Prostate gland (tissue), 2 donors: ENCODE results near the gene LZTS2. TPM values are rescaled to one million over a fixed set of nuclear protein-coding genes. Genes with fewer than 3 reads are reported as not detected.
A peak's percentile ranks its signal among the peaks of the same experiment; 100 is the strongest.

ENCODE experiments used
- DNase-seq: peaks from one replicate; pipeline ENCODE4 v3.0.0-alpha.2; 2019; ENCODE audit warnings: low spot score
- H3K27ac ChIP-seq, 2 donors: fragments of 200-600 bp; sonication (generic); 2 replicates each; pipeline ENCODE4 v1.5.1; 2017 to 2019
- H3K27me3 ChIP-seq: fragments of 200-600 bp; sonication (generic); replicated peaks from 2 replicates; pipeline ENCODE4 v1.5.1; 2019; ENCODE audit not compliant: insufficient read depth
- H3K36me3 ChIP-seq, 2 donors: fragments of 200-600 bp; sonication (generic); 1 replicate in 1 of 2; 2 replicates in 1 of 2; pipeline versions ENCODE4 v1.5.1 to v1.8.1; 2017 to 2019
- H3K4me1 ChIP-seq: fragments of 200-600 bp; sonication (generic); replicated peaks from 2 replicates; pipeline ENCODE4 v1.5.1; 2019
- H3K4me3 ChIP-seq, 2 donors: fragments of 200-600 bp; sonication (generic); 2 replicates each; pipeline ENCODE4 v1.5.1; 2017 to 2019
- H3K9me3 ChIP-seq: fragments of 200-600 bp; sonication (generic); 2 replicates; pipeline ENCODE4 v1.5.1; 2017
- CTCF ChIP-seq, 4 experiments: fragments of 200-600 bp in 2 of 4; fragments of 450-650 bp in 2 of 4; sonication (generic) in 2 of 4; IDR thresholded peaks; 1 replicate in 3 of 4; 2 replicates in 1 of 4; pipeline ENCODE4 v1.5.1; 2016 to 2019; ENCODE audit warnings: antibody characterized with exemption in 4 of 4, mild to moderate bottlenecking in 2 of 4, moderate library complexity in 2 of 4
- POLR2A ChIP-seq: fragments of 450-650 bp; IDR thresholded peaks from one replicate; pipeline ENCODE4 v1.6.1; 2016; ENCODE audit warnings: antibody characterized with exemption, mild to moderate bottlenecking
- POLR2AphosphoS5 ChIP-seq: sonication (generic); formaldehyde crosslinking; IDR thresholded peaks from one replicate; pipeline ENCODE4 v1.6.1; 2017; ENCODE audit warnings: antibody characterized with exemption
- WGBS: methylation state at CpG from one replicate; pipeline ENCODE4 v1.1.5; 2018; 5-methylcytosine and 5-hydroxymethylcytosine counted together
- intact Hi-C: fragments of 100-400 bp; cut with DNase I; formaldehyde crosslinking; loops from one replicate; pipeline ENCODE4 v1.14.2; 2022
- total RNA-seq, 2 donors: library from RNA; depleted of rRNA; stranded (reverse); fragments of >200 nt; gene quantifications; one replicate each; pipeline ENCODE4 v1.1.0, GENCODE V29; 2016

The LZTS2 gene
- total RNA-seq, 2 donors from 2014 or later = 108 to 189 TPM

- Histone ChIP-seq H3K9me3 (no peaks in the 10 kb centered on the region), H3K27ac (peak overlapping the region; percentile 82 to 85), H3K36me3 (no peaks in the 10 kb centered on the region), H3K27me3 (no peaks in the 10 kb centered on the region), H3K4me3 (peak overlapping the region; percentile 35 to 39), H3K4me1 (peaks cover 7% of the 10 kb centered on the region)
- no peak for DNase-seq
- 64% methylated on average over 4 of the region's 4 CpGs for WGBS
- intact Hi-C loops = no loop called here
- no peak for TF ChIP-seq POLR2A
- no peak for TF ChIP-seq CTCF (IDR thresholded peaks at IDR 0.05)
- TF ChIP-seq POLR2AphosphoS5 = no peak
Measured at GRCh38 chr10:101042118-101042517, 42.5 kb downstream of the LZTS2 start.

GRCh38 chr10:101042667-101043362 lies 43.2 kb downstream of the LZTS2 start:
- Histone ChIP-seq H3K4me1 (peaks cover 7% of the 10 kb centered on the region), H3K36me3 (no peaks in the 10 kb centered on the region), H3K27me3 (no peaks in the 10 kb centered on the region), H3K27ac (peak overlapping the region; percentile 82 to 85), H3K4me3 (peak overlapping the region; percentile 35 to 39), H3K9me3 (no peaks in the 10 kb centered on the region)
- DNase-seq = peak; percentile 96
- WGBS = 3% methylated on average over 40 of the region's 40 CpGs
- intact Hi-C loops = no loop called here
- TF ChIP-seq CTCF (IDR thresholded peaks at IDR 0.05) (peak in 2 of 4 experiments; percentile 7 to 25), POLR2A (peak; percentile 46), POLR2AphosphoS5 (peak; percentile 94)

- H3K4me1 ChIP-seq = peaks cover 7% of the 10 kb centered on the region
- H3K36me3 ChIP-seq = no peaks in the 10 kb centered on the region
- no peaks in the 10 kb centered on the region for H3K27me3 ChIP-seq
- no peak for DNase-seq
- peak overlapping the region; percentile 35 to 39 for H3K4me3 ChIP-seq
- 5% methylated on average over 2 of the region's 2 CpGs for WGBS
- intact Hi-C loops = no loop called here
- no peak for TF ChIP-seq CTCF (IDR thresholded peaks at IDR 0.05)
- no peaks in the 10 kb centered on the region for H3K9me3 ChIP-seq
- H3K27ac ChIP-seq = peak overlapping the region; percentile 82 to 85
Measured at GRCh38 chr10:101043363-101043707, 43.7 kb downstream of the LZTS2 start.

GRCh38 chr10:101044117-101044516 lies 44.5 kb downstream of the LZTS2 start:
- no peaks in the 10 kb centered on the region for H3K9me3 ChIP-seq
- H3K27ac ChIP-seq = no peak overlapping the region
- 85% methylated on average over 2 of the region's 2 CpGs for WGBS
- H3K4me1 ChIP-seq = peaks cover 7% of the 10 kb centered on the region
- H3K36me3 ChIP-seq = no peaks in the 10 kb centered on the region
- no peaks in the 10 kb centered on the region for H3K27me3 ChIP-seq
- DNase-seq = no peak
- H3K4me3 ChIP-seq = no peak overlapping the region
- TF ChIP-seq POLR2AphosphoS5 = no peak
- no peak for TF ChIP-seq CTCF (IDR thresholded peaks at IDR 0.05)
- TF ChIP-seq POLR2A = no peak
- intact Hi-C loops = no loop called here
